HG03103 (cell line): ENCODE measurements around the gene GALNT4.

Experiments used
- ATAC-seq: cut with Tn5 transposase; IDR thresholded peaks from one replicate; pipeline ENCODE4 v1.9.1; 2021; ENCODE audit warnings: low read depth; ENCODE audit not compliant: unreplicated experiment

Gene GALNT4

GRCh38 chr12:89537389-89537788 lies 12.8 kb upstream of the GALNT4 start:
- no peak for ATAC-seq

- no peak for ATAC-seq
These were observed 5.1 kb upstream of the GALNT4 start for GRCh38 chr12:89529738-89530137.

- no peak for ATAC-seq
These were observed 3.8 kb upstream of the GALNT4 start for GRCh38 chr12:89528434-89528833.

- ATAC-seq, result peak; percentile 57
These were observed 1.5 kb upstream of the GALNT4 start, which contains the start of gene POC1B for GRCh38 chr12:89525824-89526770. Gene POC1B (minus strand): TSS chr12:89526047. CDS start chr12:89525895, 152 bp downstream.

GRCh38 chr12:89525305-89525823 lies 768 bp upstream of the GALNT4 start:
- ATAC-seq, result peak; percentile 14

GRCh38 chr12:89523843-89524540 lies 604 bp downstream of the GALNT4 start:
- no peak for ATAC-seq

- ATAC-seq, result no peak
These were observed 1.2 kb downstream of the GALNT4 start for GRCh38 chr12:89523393-89523792.

GRCh38 chr12:89521364-89522223 lies 3.0 kb downstream of the GALNT4 start:
- no peak for ATAC-seq

- ATAC-seq, result no peak
These were observed 6.9 kb downstream of the GALNT4 start for GRCh38 chr12:89517720-89518119.

GRCh38 chr12:89516633-89517032 lies 8.0 kb downstream of the GALNT4 start:
- no peak for ATAC-seq

GRCh38 chr12:89514751-89515150 lies 9.8 kb downstream of the GALNT4 start:
- ATAC-seq, result peak; percentile 75

GRCh38 chr12:89513544-89513943 lies 11.1 kb downstream of the GALNT4 start:
- no peak for ATAC-seq

- ATAC-seq, result no peak
These were observed 17.4 kb downstream of the GALNT4 start for GRCh38 chr12:89507015-89507824.

- ATAC-seq, result no peak
These were observed 18.5 kb downstream of the GALNT4 start for GRCh38 chr12:89506050-89506449.

- ATAC-seq, result no peak
These were observed 19.8 kb downstream of the GALNT4 start for GRCh38 chr12:89504560-89505346.

GRCh38 chr12:89501793-89502192 lies 22.8 kb downstream of the GALNT4 start:
- ATAC-seq, result no peak

- ATAC-seq, result no peak
These were observed 24.7 kb downstream of the GALNT4 start for GRCh38 chr12:89499857-89500256.

GRCh38 chr12:89497467-89497866 lies 27.1 kb downstream of the GALNT4 start:
- no peak for ATAC-seq

GRCh38 chr12:89497005-89497404 lies 27.6 kb downstream of the GALNT4 start:
- ATAC-seq, result no peak
